Karpas-422 (cell line): ENCODE results near the gene PARD3B. TPM values are rescaled to one million over a fixed set of nuclear protein-coding genes. Genes with fewer than 3 reads are reported as not detected.

Source experiments
- DNase-seq: peaks from one replicate; pipeline ENCODE4 v3.0.0-alpha.2; 2015
- H2AFZ ChIP-seq: fragments of 200-600 bp; sonication (generic); 2 replicates; pipeline ENCODE4 v1.6.1; 2014; ENCODE audit warnings: antibody characterized with exemption, low read length, mixed read lengths
- H3K27ac ChIP-seq: fragments of 200-600 bp; sonication (generic); 2 replicates; pipeline ENCODE4 v1.5.1; 2014; ENCODE audit warnings: mild to moderate bottlenecking, low read length, moderate library complexity
- H3K27me3 ChIP-seq: fragments of 200-600 bp; sonication (generic); 2 replicates; pipeline ENCODE4 v1.6.1; 2014; ENCODE audit warnings: low read length, mixed read lengths
- H3K36me3 ChIP-seq: fragments of 200-600 bp; sonication (generic); 2 replicates; pipeline ENCODE4 v1.6.1; 2014; ENCODE audit warnings: low read length, mixed read lengths; ENCODE audit not compliant: insufficient read depth
- H3K4me1 ChIP-seq: fragments of 200-600 bp; sonication (generic); 2 replicates; pipeline ENCODE4 v1.6.1; 2014; ENCODE audit warnings: mild to moderate bottlenecking, low read length, mixed read lengths
- H3K4me2 ChIP-seq: fragments of 200-600 bp; sonication (generic); 2 replicates; pipeline ENCODE4 v1.6.1; 2014; ENCODE audit warnings: low read length, low read depth, mild to moderate bottlenecking; ENCODE audit not compliant: poor library complexity, severe bottlenecking
- H3K4me3 ChIP-seq: fragments of 200-600 bp; sonication (generic); 2 replicates; pipeline ENCODE4 v1.5.1; 2014; ENCODE audit warnings: mild to moderate bottlenecking, antibody characterized with exemption, low read length, mixed read lengths
- H3K79me2 ChIP-seq: fragments of 200-600 bp; sonication (generic); 2 replicates; pipeline ENCODE4 v1.6.1; 2014; ENCODE audit warnings: mild to moderate bottlenecking, low read length, mixed read lengths
- H3K9ac ChIP-seq: fragments of 200-600 bp; sonication (generic); 2 replicates; pipeline ENCODE4 v1.6.0; 2014; ENCODE audit warnings: low read length
- H3K9me2 ChIP-seq: fragments of 200-600 bp; sonication (generic), shearing (Covaris generic); replicated peaks from 2 replicates; pipeline ENCODE4 v1.6.0; 2014; ENCODE audit warnings: mild to moderate bottlenecking, low read length, moderate library complexity; ENCODE audit not compliant: insufficient read depth
- H3K9me3 ChIP-seq: fragments of 300-700, 200-600 bp; sonication (generic); 2 replicates; pipeline ENCODE4 v1.6.1; 2014; ENCODE audit warnings: low read length, mixed read lengths
- H4K20me1 ChIP-seq: fragments of 200-600 bp; sonication (generic); 2 replicates; pipeline ENCODE4 v1.6.1; 2014; ENCODE audit warnings: mild to moderate bottlenecking, antibody characterized with exemption, low read length, low read depth; ENCODE audit not compliant: insufficient read depth
- total RNA-seq: library from RNA; depleted of rRNA; stranded (reverse); fragments of >200 nt; shearing (Covaris generic); gene quantifications from 2 replicates; pipeline ENCODE4 v1.2.3, GENCODE V29; 2014; ENCODE audit warnings: low replicate concordance

The PARD3B gene
- total RNA-seq, 1 experiment from 2014 or later = not detected

DNA sequence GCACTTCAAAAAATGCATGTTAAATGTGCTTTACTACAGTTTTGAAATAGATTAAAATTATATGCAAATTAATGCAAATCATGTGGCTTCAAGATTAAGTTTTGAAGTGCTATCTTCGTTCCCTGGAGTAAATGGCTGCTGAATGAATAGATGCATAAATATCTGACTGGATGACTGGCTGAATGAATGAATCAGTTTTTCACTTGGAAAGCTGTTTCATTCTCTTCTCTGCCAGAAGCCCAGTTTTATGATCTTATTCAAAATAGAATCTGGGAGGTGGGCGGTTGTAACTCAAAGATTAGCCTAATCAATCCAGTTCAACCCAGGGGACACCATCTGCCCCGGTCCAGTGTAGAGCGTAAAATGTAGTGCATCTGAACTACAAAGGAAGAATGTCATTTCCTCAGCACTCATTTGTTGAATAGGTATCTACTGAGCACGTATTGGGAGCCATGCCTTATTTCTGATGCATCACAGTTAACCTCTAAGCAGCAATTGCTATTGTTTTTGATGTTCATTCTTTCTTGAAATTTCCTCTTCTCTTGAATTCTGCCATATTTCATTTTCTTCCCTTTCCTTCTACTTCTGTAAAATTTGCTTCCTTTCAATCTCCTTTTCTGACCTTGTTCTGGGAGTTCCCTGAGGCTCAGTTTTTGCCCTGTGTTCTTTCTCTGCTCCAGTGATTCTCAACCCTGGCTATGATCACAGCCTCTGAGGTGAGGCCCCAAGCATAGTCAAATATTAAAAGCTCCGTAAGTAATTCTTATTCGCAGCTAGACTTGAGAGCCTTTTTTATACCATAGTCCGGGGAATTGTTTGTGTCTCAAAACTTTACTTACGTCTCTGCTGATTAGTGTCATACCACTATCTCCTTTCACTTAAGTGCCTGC lies 282.7 kb downstream of the PARD3B start:
- Histone ChIP-seq H3K4me2 (no peak overlapping the region), H3K9ac (no peak overlapping the region), H3K9me2 (no peaks in the 10 kb centered on the region), H3K27me3 (no peaks in the 10 kb centered on the region), H3K79me2 (no peaks in the 10 kb centered on the region), H2AFZ (no peak overlapping the region), H3K36me3 (no peaks in the 10 kb centered on the region), H3K9me3 (no peaks in the 10 kb centered on the region), H3K4me3 (no peak overlapping the region), H3K27ac (no peak overlapping the region), H4K20me1 (no peaks in the 10 kb centered on the region), H3K4me1 (peaks cover 3% of the 10 kb centered on the region; the same call in 1 of the 2 replicates)
- peak; percentile 21 for DNase-seq

DNA sequence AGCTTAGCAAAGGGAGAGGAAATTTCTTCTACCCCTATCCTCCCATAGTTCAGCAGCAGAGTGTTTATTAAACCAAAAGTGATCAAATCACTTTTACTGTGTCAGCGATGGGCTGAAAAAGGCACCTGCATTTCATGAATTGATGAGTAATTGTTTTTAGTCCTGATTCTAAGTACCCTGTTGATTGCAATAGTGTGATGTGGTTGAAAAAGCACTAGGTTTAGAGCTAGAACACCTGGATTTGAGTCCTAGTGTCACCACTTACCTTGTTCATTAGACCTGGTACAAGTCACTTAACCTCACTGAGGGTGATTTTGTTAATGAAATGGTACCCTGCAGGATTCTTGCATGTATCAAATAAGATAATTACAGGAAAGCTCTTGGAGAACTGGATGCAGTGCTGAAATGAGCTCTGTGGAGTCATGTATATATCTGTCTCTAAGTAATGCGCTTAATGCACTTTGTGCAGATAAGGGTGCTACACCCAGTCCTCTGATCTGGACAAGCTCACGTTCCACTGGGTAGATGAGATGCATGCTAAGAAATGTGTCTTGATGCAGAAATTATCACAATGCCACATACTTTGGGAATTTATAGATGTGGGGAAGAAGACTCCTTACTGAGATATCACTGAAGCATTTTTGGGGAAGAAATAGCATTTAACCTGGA lies 289.6 kb downstream of the PARD3B start:
- Histone ChIP-seq H4K20me1 (no peaks in the 10 kb centered on the region), H3K4me3 (no peak overlapping the region), H3K27ac (no peak overlapping the region), H3K9me3 (no peaks in the 10 kb centered on the region), H3K79me2 (no peaks in the 10 kb centered on the region), H3K4me2 (no peak overlapping the region), H3K9me2 (no peaks in the 10 kb centered on the region), H3K27me3 (no peaks in the 10 kb centered on the region), H2AFZ (no peak overlapping the region), H3K9ac (no peak overlapping the region), H3K36me3 (no peaks in the 10 kb centered on the region), H3K4me1 (no peaks in the 10 kb centered on the region)
- DNase-seq = no peak

DNA sequence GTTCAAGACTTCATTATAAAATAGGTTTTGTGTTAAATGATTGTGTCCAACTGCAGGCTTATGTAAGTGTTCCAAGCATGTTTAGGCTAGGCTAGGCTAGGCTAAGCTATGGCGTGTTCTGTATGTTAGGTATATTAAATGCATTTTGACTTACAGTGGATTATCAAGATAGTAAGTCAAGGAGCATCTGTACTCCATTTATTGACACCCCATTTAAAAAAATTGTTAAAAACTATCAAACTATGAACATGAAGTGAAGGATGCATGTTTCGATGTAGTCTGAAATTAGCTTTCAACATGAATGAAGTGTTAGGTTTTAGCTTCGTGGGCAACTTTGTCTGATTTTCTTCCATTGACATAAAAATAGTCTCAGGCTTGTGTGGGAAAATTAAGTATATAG lies 290.5 kb downstream of the PARD3B start:
- Histone ChIP-seq H2AFZ (no peak overlapping the region), H4K20me1 (no peaks in the 10 kb centered on the region), H3K27ac (no peak overlapping the region), H3K79me2 (no peaks in the 10 kb centered on the region), H3K4me3 (no peak overlapping the region), H3K27me3 (no peaks in the 10 kb centered on the region), H3K9me3 (no peaks in the 10 kb centered on the region), H3K4me1 (no peaks in the 10 kb centered on the region), H3K9ac (no peak overlapping the region), H3K36me3 (no peaks in the 10 kb centered on the region), H3K9me2 (no peaks in the 10 kb centered on the region), H3K4me2 (no peak overlapping the region)
- DNase-seq = no peak

DNA sequence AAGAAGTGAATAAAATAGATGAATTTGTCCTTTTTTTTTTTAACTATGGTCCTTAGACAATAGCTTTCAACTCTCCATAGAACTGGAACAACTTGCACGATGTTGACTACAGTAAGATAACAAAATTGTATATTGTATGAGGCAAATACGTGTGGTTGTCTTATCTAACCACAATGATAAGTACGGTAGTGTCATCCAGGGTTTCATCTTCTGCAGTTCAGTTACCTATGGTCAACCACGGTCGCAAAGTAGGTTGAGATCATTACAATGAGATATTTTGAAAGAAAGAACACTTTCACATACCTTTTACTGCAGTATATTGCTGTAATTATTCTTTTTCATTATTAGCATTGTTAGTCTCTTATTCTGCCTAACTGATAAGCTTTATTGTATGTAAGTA lies 295.2 kb downstream of the PARD3B start:
- H3K36me3 ChIP-seq = no peaks in the 10 kb centered on the region
- H4K20me1 ChIP-seq = no peaks in the 10 kb centered on the region
- DNase-seq = no peak
- H3K9me3 ChIP-seq = no peaks in the 10 kb centered on the region
- H3K27me3 ChIP-seq = no peaks in the 10 kb centered on the region
- H3K27ac ChIP-seq = no peak overlapping the region
- no peaks in the 10 kb centered on the region for H3K4me1 ChIP-seq
- H3K79me2 ChIP-seq = no peaks in the 10 kb centered on the region
- no peak overlapping the region for H3K4me2 ChIP-seq
- H3K9me2 ChIP-seq = no peaks in the 10 kb centered on the region
- no peak overlapping the region for H3K9ac ChIP-seq
- no peak overlapping the region for H2AFZ ChIP-seq
- H3K4me3 ChIP-seq = no peak overlapping the region

DNA sequence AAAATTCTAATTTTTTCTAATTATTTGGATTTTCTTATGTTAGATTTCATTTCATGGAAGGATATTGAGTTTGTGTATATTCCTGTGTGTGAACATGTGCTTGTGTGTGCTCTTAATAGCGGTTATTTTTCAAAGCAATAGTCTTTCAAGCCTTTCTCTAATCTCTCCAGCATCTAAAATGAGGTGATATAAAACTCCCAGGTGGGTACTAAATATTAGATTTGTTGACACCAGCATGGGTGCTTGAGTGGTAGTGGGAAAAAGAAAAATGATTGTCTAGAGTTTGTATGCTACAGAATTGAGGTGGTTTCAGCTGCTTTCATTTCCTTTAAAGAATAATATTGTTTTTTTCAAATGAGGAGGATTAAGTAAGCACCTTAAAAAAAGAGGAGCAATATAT lies 296.8 kb downstream of the PARD3B start:
- Histone ChIP-seq H4K20me1 (no peaks in the 10 kb centered on the region), H3K4me3 (no peak overlapping the region), H3K9me2 (no peaks in the 10 kb centered on the region), H3K36me3 (no peaks in the 10 kb centered on the region), H3K27ac (no peak overlapping the region), H3K27me3 (no peaks in the 10 kb centered on the region), H3K9me3 (no peaks in the 10 kb centered on the region), H3K79me2 (no peaks in the 10 kb centered on the region), H3K9ac (no peak overlapping the region), H3K4me2 (no peak overlapping the region), H3K4me1 (no peaks in the 10 kb centered on the region), H2AFZ (no peak overlapping the region)
- DNase-seq = no peak

DNA sequence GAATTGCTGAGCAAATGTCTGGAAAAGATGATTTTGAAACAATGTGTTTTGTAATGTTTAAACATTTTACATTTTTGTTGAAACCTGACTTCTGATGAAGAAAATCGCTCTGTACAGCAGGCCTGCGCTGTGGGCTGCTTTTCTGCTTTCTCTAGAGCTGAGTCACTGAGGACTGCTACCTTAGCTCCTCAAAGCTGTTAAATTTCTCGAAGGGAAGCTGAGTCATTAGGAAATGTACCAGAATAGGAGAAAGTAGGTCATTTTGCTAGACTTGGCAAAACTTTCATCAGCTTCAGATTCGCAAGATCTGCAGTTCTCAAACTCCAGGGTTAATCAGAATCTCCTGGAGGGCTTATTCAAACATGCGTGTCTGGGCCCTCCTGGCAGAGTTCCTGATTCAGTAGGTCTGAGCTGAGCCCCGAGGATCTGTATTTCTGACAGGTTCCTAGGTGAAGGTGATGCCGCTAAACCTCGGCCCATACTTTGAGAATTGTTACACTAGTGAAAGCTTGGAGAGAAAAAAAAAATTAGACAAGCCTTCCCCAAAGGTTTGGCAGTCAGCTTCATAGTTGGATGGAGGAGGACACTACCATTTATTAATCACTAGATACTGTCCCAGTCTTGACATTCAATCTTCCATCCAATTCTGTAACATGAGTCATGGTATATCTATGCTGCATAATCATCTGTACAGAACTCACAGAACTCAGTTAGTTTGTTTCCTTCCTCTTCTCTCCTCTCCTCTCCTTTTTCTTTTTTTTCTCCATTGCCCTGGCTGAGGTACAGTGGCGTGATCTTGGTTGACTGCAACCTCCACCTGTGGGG lies 297.6 kb downstream of the PARD3B start:
- no peak overlapping the region for H3K4me3 ChIP-seq
- H3K9me3 ChIP-seq = no peaks in the 10 kb centered on the region
- H3K79me2 ChIP-seq = no peaks in the 10 kb centered on the region
- H3K36me3 ChIP-seq = no peaks in the 10 kb centered on the region
- H3K9me2 ChIP-seq = no peaks in the 10 kb centered on the region
- no peak overlapping the region for H3K4me2 ChIP-seq
- H4K20me1 ChIP-seq = no peaks in the 10 kb centered on the region
- H3K9ac ChIP-seq = no peak overlapping the region
- no peak overlapping the region for H2AFZ ChIP-seq
- no peak for DNase-seq
- H3K27ac ChIP-seq = no peak overlapping the region
- H3K4me1 ChIP-seq = no peaks in the 10 kb centered on the region
- H3K27me3 ChIP-seq = no peaks in the 10 kb centered on the region

DNA sequence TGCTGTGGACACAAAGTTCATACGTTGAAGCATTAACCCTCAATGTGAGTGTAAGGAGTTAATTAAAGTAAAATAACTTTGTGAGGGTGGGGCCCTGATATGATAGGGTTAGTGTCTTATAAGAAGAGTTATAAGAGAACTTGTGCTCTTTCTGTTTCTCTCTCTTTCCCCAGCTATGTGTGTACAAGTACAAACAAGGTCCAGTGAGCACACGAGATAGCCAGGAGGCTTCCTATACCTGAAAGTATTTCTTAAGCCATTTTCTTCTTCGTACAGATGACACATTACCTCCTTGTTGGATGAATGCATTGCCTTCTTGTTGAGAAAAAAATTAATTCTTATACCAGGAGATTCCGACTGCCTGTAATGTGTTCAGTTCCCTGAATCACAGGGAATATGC lies 301.2 kb downstream of the PARD3B start:
- Histone ChIP-seq H3K4me3 (no peak overlapping the region), H3K36me3 (no peaks in the 10 kb centered on the region), H3K27ac (no peak overlapping the region), H2AFZ (no peak overlapping the region), H3K9me3 (no peaks in the 10 kb centered on the region), H3K4me1 (no peaks in the 10 kb centered on the region), H3K9ac (no peak overlapping the region), H3K4me2 (no peak overlapping the region), H3K9me2 (no peaks in the 10 kb centered on the region), H3K79me2 (no peaks in the 10 kb centered on the region), H3K27me3 (no peaks in the 10 kb centered on the region), H4K20me1 (no peaks in the 10 kb centered on the region)
- DNase-seq = no peak

DNA sequence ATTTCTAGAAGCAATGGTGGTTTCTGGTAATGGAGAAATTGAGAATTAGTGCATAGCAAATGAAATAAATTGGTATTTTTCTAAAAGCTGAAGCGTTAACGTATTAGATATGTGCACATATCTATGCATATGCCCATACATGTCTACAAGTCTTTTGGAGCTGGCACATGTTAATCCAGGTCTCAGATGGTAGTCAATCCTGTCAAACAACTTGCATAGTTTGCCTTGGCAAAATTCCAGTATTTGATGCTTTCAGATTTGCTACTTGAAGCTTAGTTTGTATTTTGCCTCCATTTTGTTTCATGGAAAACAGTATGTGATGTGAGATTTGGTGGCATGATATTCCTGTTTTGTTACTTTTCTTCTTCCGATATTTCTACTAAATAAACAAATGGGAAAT lies 304.6 kb downstream of the PARD3B start:
- no peak for DNase-seq
- Histone ChIP-seq H3K79me2 (no peaks in the 10 kb centered on the region), H2AFZ (no peak overlapping the region), H3K4me2 (no peak overlapping the region), H3K27ac (no peak overlapping the region), H4K20me1 (no peaks in the 10 kb centered on the region), H3K9me2 (no peaks in the 10 kb centered on the region), H3K9ac (no peak overlapping the region), H3K4me1 (no peaks in the 10 kb centered on the region), H3K9me3 (no peaks in the 10 kb centered on the region), H3K27me3 (no peaks in the 10 kb centered on the region), H3K4me3 (no peak overlapping the region), H3K36me3 (no peaks in the 10 kb centered on the region)
